GM23338 (cell line): ENCODE data around the gene SLC16A13. TPM values are rescaled to one million over a fixed set of nuclear protein-coding genes. Genes with fewer than 3 reads are reported as not detected.

Source experiments
- ATAC-seq: fragments of 200-7000 bp; cut with Tn5 transposase; 3 replicates; pipeline ENCODE4 v1.9.1; 2020
- DNase-seq: peaks from one replicate; pipeline ENCODE4 v3.0.0-alpha.2; 2015; ENCODE audit warnings: low spot score
- H2AFZ ChIP-seq: fragments of 200-600 bp; sonication (generic); 2 replicates; pipeline ENCODE4 v1.8.0; 2016; ENCODE audit warnings: antibody characterized with exemption, mild to moderate bottlenecking, moderate library complexity
- H3F3A ChIP-seq: fragments of 200-600 bp; sonication (generic); replicated peaks from 2 replicates; pipeline ENCODE4 v1.8.0; 2017; ENCODE audit warnings: antibody characterized with exemption, mixed run types, low read depth
- H3K27ac ChIP-seq: fragments of 200-600 bp; sonication (generic); 2 replicates; pipeline ENCODE4 v1.6.1; 2016; ENCODE audit warnings: low read depth
- H3K27me3 ChIP-seq: fragments of 200-600 bp; sonication (generic); 2 replicates; pipeline ENCODE4 v1.8.0; 2016; ENCODE audit warnings: mild to moderate bottlenecking, mixed run types, moderate library complexity; ENCODE audit not compliant: insufficient read depth
- H3K36me3 ChIP-seq: fragments of 200-600 bp; sonication (generic); 2 replicates; pipeline ENCODE4 v1.8.0; 2016; ENCODE audit warnings: mild to moderate bottlenecking; ENCODE audit not compliant: insufficient read depth
- H3K4me1 ChIP-seq: fragments of 200-600 bp; sonication (generic); 2 replicates; pipeline ENCODE4 v1.8.0; 2016; ENCODE audit warnings: mild to moderate bottlenecking, moderate library complexity; ENCODE audit not compliant: insufficient read depth
- H3K4me2 ChIP-seq: fragments of 200-600 bp; sonication (generic); 2 replicates; pipeline ENCODE4 v1.7.1; 2017; ENCODE audit warnings: mixed run types
- H3K4me3 ChIP-seq: fragments of 200-600 bp; sonication (generic); 2 replicates; pipeline ENCODE4 v1.6.1; 2016; ENCODE audit warnings: mixed run types
- H3K79me2 ChIP-seq: fragments of 200-600 bp; sonication (generic); replicated peaks from 2 replicates; pipeline ENCODE4 v1.8.0; 2017; ENCODE audit warnings: mild to moderate bottlenecking; ENCODE audit not compliant: insufficient read depth
- H3K9me2 ChIP-seq: fragments of 200-600 bp; sonication (generic); 2 replicates; pipeline ENCODE4 v1.8.0; 2017; ENCODE audit not compliant: insufficient read depth
- H4K20me1 ChIP-seq: fragments of 200-600 bp; sonication (generic); replicated peaks from 2 replicates; pipeline ENCODE4 v1.8.0; 2017; ENCODE audit warnings: mild to moderate bottlenecking; ENCODE audit not compliant: insufficient read depth
- H3K27ac Mint-ChIP-seq: 2 replicates; pipeline ENCODE4 v1.8.0; 2020; ENCODE audit warnings: inconsistent platforms, mild to moderate bottlenecking, moderate library complexity, mixed read lengths
- H3K27me3 Mint-ChIP-seq: 3 replicates; pipeline ENCODE4 v1.8.0; 2022; ENCODE audit warnings: low read depth, mild to moderate bottlenecking, moderate library complexity, mixed read lengths, inconsistent platforms; ENCODE audit not compliant: insufficient read depth, poor library complexity
- H3K36me3 Mint-ChIP-seq: 3 replicates; pipeline ENCODE4 v1.8.0; 2021; ENCODE audit warnings: low read depth, mild to moderate bottlenecking, inconsistent platforms, moderate library complexity, mixed read lengths
- H3K4me1 Mint-ChIP-seq: 3 replicates; pipeline ENCODE4 v1.8.0; 2020; ENCODE audit warnings: mild to moderate bottlenecking, inconsistent platforms, mixed read lengths
- H3K4me3 Mint-ChIP-seq: 3 replicates; pipeline ENCODE4 v1.8.0; 2021; ENCODE audit warnings: moderate library complexity, mild to moderate bottlenecking, inconsistent platforms, mixed read lengths
- H3K9me3 Mint-ChIP-seq: 3 replicates; pipeline ENCODE4 v1.8.0; 2020; ENCODE audit warnings: moderate library complexity, mild to moderate bottlenecking, inconsistent platforms, mixed read lengths
- CREB1 ChIP-seq: fragments of 250-450 bp; sonication (Bioruptor Pico); IDR thresholded peaks from 2 replicates; pipeline ENCODE4 v1.5.0; 2020; ENCODE audit warnings: low read depth, mild to moderate bottlenecking, moderate library complexity
- EZH2 ChIP-seq: fragments of 200-600 bp; sonication (generic); IDR thresholded peaks from one replicate; pipeline ENCODE4 v1.8.0; 2017; ENCODE audit warnings: antibody characterized with exemption, mild to moderate bottlenecking, low read depth; ENCODE audit not compliant: unreplicated experiment
- JUNB ChIP-seq: IDR thresholded peaks from one replicate; pipeline ENCODE4 v1.6.1; 2016; ENCODE audit warnings: antibody characterized with exemption; ENCODE audit not compliant: unreplicated experiment
- NANOG ChIP-seq: IDR thresholded peaks from 2 replicates; pipeline ENCODE4 v1.6.1; 2016; ENCODE audit warnings: antibody characterized with exemption, borderline replicate concordance
- POLR2AphosphoS5 ChIP-seq: IDR thresholded peaks from 2 replicates; pipeline ENCODE4 v1.6.1; 2016; ENCODE audit warnings: antibody characterized with exemption, low read depth
- ZNF331 ChIP-seq: fragments of 250-450 bp; sonication (Bioruptor Pico); IDR thresholded peaks from 2 replicates; pipeline ENCODE4 v1.5.0; 2020; ENCODE audit warnings: low read depth, mild to moderate bottlenecking, moderate library complexity
- polyA plus RNA-seq: library from polyadenylated mRNA; unstranded; fragments of >200 nt; fragmentation: Nextera tagmentation; extraction: Ambion mirVana; gene quantifications from 2 replicates; pipeline ENCODE4 v1.2.1, GENCODE V29; 2016
- total RNA-seq: library from RNA; depleted of rRNA; stranded (reverse); fragments of >200 nt; shearing (Covaris generic); gene quantifications from 2 replicates; pipeline ENCODE4 v1.2.3, GENCODE V29; 2014
- TF ChIP-seq, protein P1 (sequence below): IDR thresholded peaks from one replicate; pipeline ENCODE4 v1.6.1; 2018; ENCODE audit warnings: antibody characterized with exemption; ENCODE audit not compliant: unreplicated experiment

Gene SLC16A13
- total and polyA plus RNA-seq, 2 experiments from 2014 or later, result 2.2 to 4.7 TPM

DNA sequence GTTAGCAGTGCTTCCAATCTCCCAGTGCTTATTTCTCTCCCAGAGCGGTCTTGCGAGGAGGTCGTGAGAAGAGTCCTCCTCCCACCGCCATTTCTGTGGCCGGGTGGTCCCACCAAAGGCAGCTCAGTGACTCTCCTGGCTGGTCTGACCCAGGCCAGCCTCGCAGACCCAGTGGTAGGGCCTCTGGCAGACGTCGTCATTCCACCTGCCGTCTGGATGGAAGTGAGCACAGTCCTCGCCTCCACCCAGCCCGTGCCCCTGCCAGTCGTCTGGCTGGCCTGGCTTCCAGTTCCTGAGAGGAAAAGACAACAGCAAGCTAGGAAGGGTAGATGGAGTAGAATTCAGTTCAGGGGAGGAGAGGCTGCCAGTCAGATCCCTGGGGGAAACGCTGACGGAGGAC is 39.1 kb downstream of the SLC16A13 start:
- Histone ChIP-seq H3K4me2 (no peak overlapping the region), H3K36me3 (no peaks in the 10 kb centered on the region), H3F3A (no peaks in the 10 kb centered on the region), H3K27ac (no peak overlapping the region), H3K79me2 (no peaks in the 10 kb centered on the region), H3K27me3 (no peaks in the 10 kb centered on the region), H3K4me3 (no peak overlapping the region), H3K9me2 (no peaks in the 10 kb centered on the region), H2AFZ (no peak overlapping the region), H3K4me1 (no peaks in the 10 kb centered on the region), H4K20me1 (no peaks in the 10 kb centered on the region)
- peaks cover 2% of the 10 kb centered on the region; the same call in 1 of the 3 replicates for H3K9me3 Mint-ChIP-seq
- no peak for ATAC-seq
- no peaks in the 10 kb centered on the region for H3K4me1 Mint-ChIP-seq
- no peaks in the 10 kb centered on the region; the same call in 2 of the 3 replicates for H3K36me3 Mint-ChIP-seq
- peaks cover 7% of the 10 kb centered on the region for H3K27me3 Mint-ChIP-seq
- no peak overlapping the region for H3K4me3 Mint-ChIP-seq
- H3K27ac Mint-ChIP-seq, result no peak overlapping the region
- TF ChIP-seq POLR2AphosphoS5 (no peak), ZNF331 (CRISPR knock-in tag) (no peak), NANOG (no peak)
- DNase-seq, result no peak

DNA sequence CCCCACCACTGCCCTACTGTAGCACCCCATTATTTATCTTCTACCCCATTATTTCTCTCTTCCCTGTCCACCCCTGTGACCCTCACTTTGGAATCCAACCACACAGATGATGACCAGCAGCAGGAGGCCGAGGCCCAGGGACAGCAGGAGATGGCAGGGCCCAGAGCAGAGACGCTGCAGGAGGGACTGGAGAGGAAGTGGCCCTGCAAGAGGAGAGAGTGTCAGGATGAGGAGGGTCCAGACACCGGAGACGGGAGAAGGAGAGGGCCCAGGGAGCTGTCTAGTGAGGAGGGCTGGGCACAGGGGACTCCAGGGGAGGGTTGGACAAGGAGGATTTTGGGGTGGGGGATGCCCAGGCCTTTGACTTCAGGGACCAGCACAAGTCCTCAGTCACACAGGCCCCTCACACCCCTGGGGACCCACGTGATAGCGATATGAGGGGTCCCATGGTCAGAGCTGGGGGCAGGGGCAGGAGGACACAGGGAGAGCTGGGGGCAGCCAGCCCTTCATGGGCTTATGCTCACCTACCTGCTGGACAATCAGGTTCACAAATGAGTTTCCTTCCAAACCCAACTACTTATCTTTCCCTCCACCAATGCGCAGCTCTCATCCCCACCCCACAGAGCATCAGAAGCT is 42.2 kb downstream of the SLC16A13 start:
- Mint-ChIP-seq H3K27ac (no peak overlapping the region), H3K4me3 (no peak overlapping the region), H3K36me3 (no peaks in the 10 kb centered on the region; the same call in 2 of the 3 replicates), H3K9me3 (peaks cover 2% of the 10 kb centered on the region; the same call in 2 of the 3 replicates), H3K27me3 (peaks cover 13% of the 10 kb centered on the region), H3K4me1 (no peaks in the 10 kb centered on the region)
- Histone ChIP-seq H3K4me3 (no peak overlapping the region), H4K20me1 (no peaks in the 10 kb centered on the region), H3K27ac (no peak overlapping the region), H3K9me2 (no peaks in the 10 kb centered on the region), H3K36me3 (no peaks in the 10 kb centered on the region), H3K27me3 (no peaks in the 10 kb centered on the region), H3K4me1 (no peaks in the 10 kb centered on the region), H3F3A (no peaks in the 10 kb centered on the region), H3K79me2 (no peaks in the 10 kb centered on the region), H2AFZ (no peak overlapping the region), H3K4me2 (no peak overlapping the region)
- ATAC-seq (no peak), DNase-seq (no peak)
- TF ChIP-seq POLR2AphosphoS5, result no peak
- no peak for TF ChIP-seq CREB1 (CRISPR knock-in tag)
- TF ChIP-seq, protein P1, sequence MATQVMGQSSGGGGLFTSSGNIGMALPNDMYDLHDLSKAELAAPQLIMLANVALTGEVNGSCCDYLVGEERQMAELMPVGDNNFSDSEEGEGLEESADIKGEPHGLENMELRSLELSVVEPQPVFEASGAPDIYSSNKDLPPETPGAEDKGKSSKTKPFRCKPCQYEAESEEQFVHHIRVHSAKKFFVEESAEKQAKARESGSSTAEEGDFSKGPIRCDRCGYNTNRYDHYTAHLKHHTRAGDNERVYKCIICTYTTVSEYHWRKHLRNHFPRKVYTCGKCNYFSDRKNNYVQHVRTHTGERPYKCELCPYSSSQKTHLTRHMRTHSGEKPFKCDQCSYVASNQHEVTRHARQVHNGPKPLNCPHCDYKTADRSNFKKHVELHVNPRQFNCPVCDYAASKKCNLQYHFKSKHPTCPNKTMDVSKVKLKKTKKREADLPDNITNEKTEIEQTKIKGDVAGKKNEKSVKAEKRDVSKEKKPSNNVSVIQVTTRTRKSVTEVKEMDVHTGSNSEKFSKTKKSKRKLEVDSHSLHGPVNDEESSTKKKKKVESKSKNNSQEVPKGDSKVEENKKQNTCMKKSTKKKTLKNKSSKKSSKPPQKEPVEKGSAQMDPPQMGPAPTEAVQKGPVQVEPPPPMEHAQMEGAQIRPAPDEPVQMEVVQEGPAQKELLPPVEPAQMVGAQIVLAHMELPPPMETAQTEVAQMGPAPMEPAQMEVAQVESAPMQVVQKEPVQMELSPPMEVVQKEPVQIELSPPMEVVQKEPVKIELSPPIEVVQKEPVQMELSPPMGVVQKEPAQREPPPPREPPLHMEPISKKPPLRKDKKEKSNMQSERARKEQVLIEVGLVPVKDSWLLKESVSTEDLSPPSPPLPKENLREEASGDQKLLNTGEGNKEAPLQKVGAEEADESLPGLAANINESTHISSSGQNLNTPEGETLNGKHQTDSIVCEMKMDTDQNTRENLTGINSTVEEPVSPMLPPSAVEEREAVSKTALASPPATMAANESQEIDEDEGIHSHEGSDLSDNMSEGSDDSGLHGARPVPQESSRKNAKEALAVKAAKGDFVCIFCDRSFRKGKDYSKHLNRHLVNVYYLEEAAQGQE, result no peak
- TF ChIP-seq JUNB, result no peak
- TF ChIP-seq EZH2, result no peak
